AG04449 (cell line): Measurements from ENCODE around the gene NLGN1.

Source experiments
- CTCF ChIA-PET: fragments of 350-600 bp; formaldehyde crosslinking; extraction: SDS; loops from one replicate; lab custom pipeline; 2021; ENCODE audit warnings: antibody characterized with exemption; lab: Yijun Ruan, JAX
- POLR2A ChIA-PET: fragments of 400-600, 350-600 bp; formaldehyde crosslinking; extraction: SDS; loops from one replicate; lab custom pipeline; 2020; ENCODE audit warnings: antibody characterized with exemption, inconsistent platforms; lab: Yijun Ruan, JAX
- DNase-seq: peaks from one replicate; pipeline ENCODE4 v3.0.0-alpha.2; 2010; ENCODE audit warnings: low read depth, low spot score
- H3K4me3 ChIP-seq: 2 replicates; pipeline ENCODE4 v1.5.1; 2011; ENCODE audit warnings: low read depth, mild to moderate bottlenecking, control low read depth, low read length
- TF ChIP-seq, protein P1 (sequence below): IDR thresholded peaks from one replicate; pipeline ENCODE4 v1.5.1; 2011; ENCODE audit warnings: mild to moderate bottlenecking, moderate library complexity, low read length, control low read depth, inconsistent platforms; ENCODE audit not compliant: insufficient read depth; ENCODE audit errors: missing control alignments

Gene NLGN1

DNA sequence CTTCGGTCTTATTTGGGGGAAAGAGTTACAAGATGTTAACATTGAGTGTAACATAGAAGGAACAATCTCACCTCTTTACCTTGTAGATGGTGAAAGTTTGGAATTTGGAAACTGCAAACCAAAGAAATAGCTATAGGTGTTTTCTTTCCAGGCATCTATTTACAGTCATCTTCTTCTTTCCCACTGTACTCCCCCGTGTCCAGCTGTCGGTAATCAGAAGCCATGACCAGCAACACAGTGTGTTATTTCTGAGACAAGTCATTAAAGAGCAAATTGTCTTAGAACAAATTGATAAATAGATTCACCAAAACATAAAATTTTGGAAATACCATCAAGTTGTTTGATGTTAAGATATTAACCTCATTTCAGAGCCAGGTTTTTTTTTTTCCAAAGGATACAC, 871.0 kb downstream of the NLGN1 start:
- TF ChIP-seq, protein P1, sequence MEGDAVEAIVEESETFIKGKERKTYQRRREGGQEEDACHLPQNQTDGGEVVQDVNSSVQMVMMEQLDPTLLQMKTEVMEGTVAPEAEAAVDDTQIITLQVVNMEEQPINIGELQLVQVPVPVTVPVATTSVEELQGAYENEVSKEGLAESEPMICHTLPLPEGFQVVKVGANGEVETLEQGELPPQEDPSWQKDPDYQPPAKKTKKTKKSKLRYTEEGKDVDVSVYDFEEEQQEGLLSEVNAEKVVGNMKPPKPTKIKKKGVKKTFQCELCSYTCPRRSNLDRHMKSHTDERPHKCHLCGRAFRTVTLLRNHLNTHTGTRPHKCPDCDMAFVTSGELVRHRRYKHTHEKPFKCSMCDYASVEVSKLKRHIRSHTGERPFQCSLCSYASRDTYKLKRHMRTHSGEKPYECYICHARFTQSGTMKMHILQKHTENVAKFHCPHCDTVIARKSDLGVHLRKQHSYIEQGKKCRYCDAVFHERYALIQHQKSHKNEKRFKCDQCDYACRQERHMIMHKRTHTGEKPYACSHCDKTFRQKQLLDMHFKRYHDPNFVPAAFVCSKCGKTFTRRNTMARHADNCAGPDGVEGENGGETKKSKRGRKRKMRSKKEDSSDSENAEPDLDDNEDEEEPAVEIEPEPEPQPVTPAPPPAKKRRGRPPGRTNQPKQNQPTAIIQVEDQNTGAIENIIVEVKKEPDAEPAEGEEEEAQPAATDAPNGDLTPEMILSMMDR: no peak
- ChIA-PET POLR2A (no interaction called here), CTCF (interaction anchor here (0.7 kb wide), 1 partner anchor 15 kb away, joined by 4 read pairs; no protein-coding TSS in a partner anchor)
- DNase-seq: no peak
- no peak overlapping the region for H3K4me3 ChIP-seq

- CTCF ChIA-PET: no interaction called here
- DNase-seq: peak; percentile 56
These were observed 873.3 kb downstream of the NLGN1 start for GRCh38 chr3:174270841-174271240.

DNA sequence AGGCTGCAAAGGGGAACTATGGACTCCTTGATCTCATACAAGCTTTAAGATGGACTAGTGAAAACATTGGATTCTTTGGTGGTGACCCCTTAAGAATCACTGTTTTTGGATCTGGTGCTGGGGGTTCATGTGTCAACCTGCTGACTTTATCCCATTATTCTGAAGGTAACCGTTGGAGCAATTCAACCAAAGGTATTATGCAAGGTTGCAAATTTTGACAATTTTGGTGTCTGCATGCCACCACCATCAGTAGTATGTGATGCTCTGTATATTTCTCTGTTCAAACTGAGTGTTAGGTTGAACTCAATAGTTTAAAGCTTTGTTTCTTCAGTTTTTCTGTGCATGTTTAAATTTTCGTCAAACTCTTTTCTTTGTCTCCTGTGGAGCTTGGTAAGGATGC, 877.8 kb downstream of the NLGN1 start:
- DNase-seq: no peak
- CTCF ChIA-PET: no interaction called here

More at GRCh38 chr3:174270841-174271240, 873.3 kb downstream of the NLGN1 start:
- H3K4me3 ChIP-seq: no peak overlapping the region
- POLR2A ChIA-PET: interaction anchor here (0.7 kb wide), 1 partner anchor 25 kb away, joined by 5 read pairs; no protein-coding TSS in a partner anchor
- TF ChIP-seq, protein P1: no peak

DNA sequence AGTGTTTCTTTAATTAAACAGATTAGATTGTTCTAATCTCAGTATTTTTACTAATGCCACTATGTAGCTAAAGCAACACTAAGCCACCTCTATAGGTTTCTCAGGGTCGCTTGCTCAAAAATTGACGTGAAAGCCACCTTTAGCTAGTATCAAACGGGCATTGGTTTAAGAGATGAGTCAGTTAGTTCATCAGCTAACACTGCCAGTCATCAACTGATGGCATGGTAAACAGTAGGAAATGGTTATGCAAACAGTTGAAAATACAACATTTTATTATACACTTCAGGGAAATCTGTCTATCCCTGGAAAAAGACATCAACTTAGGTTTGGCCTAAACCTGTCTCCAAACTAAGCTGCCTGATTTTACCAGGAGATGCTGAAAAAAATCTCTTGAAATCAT, 879.3 kb downstream of the NLGN1 start:
- ChIA-PET CTCF (no interaction called here), POLR2A (no interaction called here)
- TF ChIP-seq, protein P1: no peak
- H3K4me3 ChIP-seq: no peak overlapping the region
- no peak for DNase-seq

More for the DNA sequence above, 877.8 kb downstream of the NLGN1 start:
- TF ChIP-seq, protein P1: no peak
- POLR2A ChIA-PET: no interaction called here
- H3K4me3 ChIP-seq: no peak overlapping the region

DNA sequence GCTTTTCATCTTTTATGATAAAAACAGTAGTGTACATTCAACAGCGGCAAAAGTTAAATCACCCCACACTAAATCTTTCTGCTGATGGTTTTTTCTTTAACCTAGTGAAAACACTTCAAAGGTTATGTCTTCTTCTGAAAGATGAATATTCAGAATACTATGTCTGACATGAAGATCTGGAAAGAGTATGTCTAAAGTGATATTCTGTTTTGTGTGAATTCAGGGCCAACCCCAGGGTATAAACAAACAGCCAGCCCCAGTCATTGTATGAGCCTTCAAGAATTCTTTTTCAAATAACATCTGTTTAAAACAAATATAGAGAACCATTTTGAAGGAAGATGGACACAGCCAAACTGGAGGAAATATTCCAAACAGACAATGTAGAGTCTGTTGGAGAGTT, 880.5 kb downstream of the NLGN1 start:
- no peak overlapping the region for H3K4me3 ChIP-seq
- DNase-seq: no peak
- POLR2A ChIA-PET: no interaction called here
- CTCF ChIA-PET: no interaction called here
- TF ChIP-seq, protein P1: no peak

DNA sequence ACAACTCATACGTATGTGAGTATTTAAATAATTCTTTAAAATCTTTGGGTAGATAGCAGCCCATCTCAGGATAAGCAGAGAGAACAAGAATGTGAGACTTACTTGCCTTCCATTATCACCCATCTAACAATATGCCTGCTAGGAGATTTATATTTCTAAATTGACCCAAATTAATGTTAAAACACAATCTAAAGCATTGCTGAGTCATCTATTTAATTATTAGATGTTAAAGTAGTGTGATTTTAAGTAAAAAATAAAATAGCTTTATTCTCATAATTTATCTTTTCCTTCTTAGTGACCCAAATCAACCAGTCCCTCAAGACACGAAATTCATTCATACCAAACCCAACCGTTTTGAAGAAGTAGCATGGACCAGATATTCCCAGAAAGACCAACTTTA, 882.6 kb downstream of the NLGN1 start:
- no peak for DNase-seq
- ChIA-PET CTCF (no interaction called here), POLR2A (no interaction called here)
- TF ChIP-seq, protein P1: no peak
- no peak overlapping the region for H3K4me3 ChIP-seq
